ENCODE measurements around the gene RBMS1. TPM values are rescaled to one million over a fixed set of nuclear protein-coding genes. Genes with fewer than 3 reads are reported as not detected.
"Not testable (repeated sequence)": the region's sequence is repeated elsewhere in the genome, so short reads cannot be mapped to it uniquely, and the experiment has no call there.

Gene RBMS1
- total RNA-seq, 3 donors from 2014 or later = 47.1 to 63.4 (median 56.3) TPM

GRCh38 chr2:160490733-160491685, 2.6 kb downstream of the RBMS1 start:
- Mint-ChIP-seq H3K4me3 (peak overlapping the region; percentile 94), H3K36me3 (ENCODE audit: insufficient read depth) (no peaks in the 10 kb centered on the region), H3K4me1 (ENCODE audit: low read depth) (peaks cover 62% of the 10 kb centered on the region), H3K9me3 (no peaks in the 10 kb centered on the region), H3K27me3 (ENCODE audit: low read depth) (peaks cover 1% of the 10 kb centered on the region)
- DNase-seq (no peak), ATAC-seq (no peak)

- no peaks in the 10 kb centered on the region for H3K36me3 Mint-ChIP-seq (ENCODE audit: insufficient read depth)
- no peak for DNase-seq
- no peaks in the 10 kb centered on the region for H3K9me3 Mint-ChIP-seq
- ATAC-seq = peak; percentile 35 to 38
- peaks cover 65% of the 10 kb centered on the region for H3K4me1 Mint-ChIP-seq (ENCODE audit: low read depth)
- H3K4me3 Mint-ChIP-seq = peak overlapping the region; percentile 17
- peaks cover 1% of the 10 kb centered on the region for H3K27me3 Mint-ChIP-seq (ENCODE audit: low read depth)
These were observed 4.5 kb downstream of the RBMS1 start for GRCh38 chr2:160489111-160489510.

GRCh38 chr2:160488289-160488688, 5.3 kb downstream of the RBMS1 start:
- not testable (repeated sequence) for DNase-seq; H3K27me3 Mint-ChIP-seq (ENCODE audit: low read depth); H3K36me3 Mint-ChIP-seq (ENCODE audit: insufficient read depth); H3K4me3 Mint-ChIP-seq; H3K9me3 Mint-ChIP-seq; ATAC-seq
- H3K4me1 Mint-ChIP-seq (ENCODE audit: low read depth) = peaks cover 73% of the 10 kb centered on the region

- Mint-ChIP-seq H3K4me3 (no peak overlapping the region), H3K4me1 (ENCODE audit: low read depth) (peaks cover 75% of the 10 kb centered on the region), H3K36me3 (ENCODE audit: insufficient read depth) (no peaks in the 10 kb centered on the region), H3K27me3 (ENCODE audit: low read depth) (peaks cover 1% of the 10 kb centered on the region), H3K9me3 (no peaks in the 10 kb centered on the region)
- DNase-seq (no peak), ATAC-seq (no peak)
These were observed 7.3 kb downstream of the RBMS1 start for GRCh38 chr2:160486341-160486740.

- H3K4me3 Mint-ChIP-seq = peak overlapping the region; percentile 9
- H3K36me3 Mint-ChIP-seq (ENCODE audit: insufficient read depth) = no peaks in the 10 kb centered on the region
- peak; percentile 52 to 62 for ATAC-seq
- H3K27me3 Mint-ChIP-seq (ENCODE audit: low read depth) = no peaks in the 10 kb centered on the region
- H3K9me3 Mint-ChIP-seq = no peaks in the 10 kb centered on the region
- peaks cover 70% of the 10 kb centered on the region for H3K4me1 Mint-ChIP-seq (ENCODE audit: low read depth)
- no peak for DNase-seq
These were observed 8.6 kb downstream of the RBMS1 start for GRCh38 chr2:160484859-160485520.

GRCh38 chr2:160482673-160483072, 10.9 kb downstream of the RBMS1 start:
- Mint-ChIP-seq H3K4me3 (peak overlapping the region; percentile 36), H3K36me3 (ENCODE audit: insufficient read depth) (peaks cover 3% of the 10 kb centered on the region), H3K9me3 (no peaks in the 10 kb centered on the region), H3K27me3 (ENCODE audit: low read depth) (no peaks in the 10 kb centered on the region), H3K4me1 (ENCODE audit: low read depth) (peaks cover 73% of the 10 kb centered on the region)
- peak; percentile 47 to 74 for ATAC-seq
- no peak for DNase-seq

GRCh38 chr2:160479269-160479668, 14.3 kb downstream of the RBMS1 start:
- H3K4me1 Mint-ChIP-seq (ENCODE audit: low read depth) = peaks cover 68% of the 10 kb centered on the region
- no peaks in the 10 kb centered on the region for H3K9me3 Mint-ChIP-seq
- H3K27me3 Mint-ChIP-seq (ENCODE audit: low read depth) = no peaks in the 10 kb centered on the region
- peaks cover 6% of the 10 kb centered on the region for H3K36me3 Mint-ChIP-seq (ENCODE audit: insufficient read depth)
- no peak for DNase-seq
- ATAC-seq = peak in 1 of 2 donors; percentile 16
- H3K4me3 Mint-ChIP-seq = no peak overlapping the region

GRCh38 chr2:160478660-160479059, 14.9 kb downstream of the RBMS1 start:
- H3K4me1 Mint-ChIP-seq (ENCODE audit: low read depth) = peaks cover 65% of the 10 kb centered on the region
- H3K9me3 Mint-ChIP-seq = no peaks in the 10 kb centered on the region
- no peak for ATAC-seq
- H3K27me3 Mint-ChIP-seq (ENCODE audit: low read depth) = no peaks in the 10 kb centered on the region
- no peak overlapping the region for H3K4me3 Mint-ChIP-seq
- no peak for DNase-seq
- H3K36me3 Mint-ChIP-seq (ENCODE audit: insufficient read depth) = peaks cover 6% of the 10 kb centered on the region

- no peak for ATAC-seq
- H3K4me1 Mint-ChIP-seq (ENCODE audit: low read depth) = peaks cover 68% of the 10 kb centered on the region
- DNase-seq = no peak
- H3K36me3 Mint-ChIP-seq (ENCODE audit: insufficient read depth) = peaks cover 6% of the 10 kb centered on the region
- no peaks in the 10 kb centered on the region for H3K9me3 Mint-ChIP-seq
- H3K27me3 Mint-ChIP-seq (ENCODE audit: low read depth) = no peaks in the 10 kb centered on the region
- H3K4me3 Mint-ChIP-seq = no peak overlapping the region
These were observed 16.6 kb downstream of the RBMS1 start for GRCh38 chr2:160477032-160477431.

- Mint-ChIP-seq H3K36me3 (ENCODE audit: insufficient read depth) (peaks cover 6% of the 10 kb centered on the region), H3K4me3 (peak overlapping the region; percentile 69), H3K9me3 (no peaks in the 10 kb centered on the region), H3K27me3 (ENCODE audit: low read depth) (no peaks in the 10 kb centered on the region), H3K4me1 (ENCODE audit: low read depth) (peaks cover 68% of the 10 kb centered on the region)
- DNase-seq = no peak
- ATAC-seq = no peak
These were observed 18.5 kb downstream of the RBMS1 start for GRCh38 chr2:160474891-160475787.

- DNase-seq = no peak
- no peaks in the 10 kb centered on the region for H3K27me3 Mint-ChIP-seq (ENCODE audit: low read depth)
- H3K4me3 Mint-ChIP-seq = peak overlapping the region; percentile 69
- H3K36me3 Mint-ChIP-seq (ENCODE audit: insufficient read depth) = peaks cover 6% of the 10 kb centered on the region
- no peaks in the 10 kb centered on the region for H3K9me3 Mint-ChIP-seq
- ATAC-seq = no peak
- peaks cover 70% of the 10 kb centered on the region for H3K4me1 Mint-ChIP-seq (ENCODE audit: low read depth)
These were observed 19.3 kb downstream of the RBMS1 start for GRCh38 chr2:160474319-160474645.

- DNase-seq = no peak
- peaks cover 68% of the 10 kb centered on the region for H3K4me1 Mint-ChIP-seq (ENCODE audit: low read depth)
- ATAC-seq = no peak
- peak overlapping the region; percentile 69 for H3K4me3 Mint-ChIP-seq
- H3K9me3 Mint-ChIP-seq = no peaks in the 10 kb centered on the region
- peaks cover 3% of the 10 kb centered on the region for H3K36me3 Mint-ChIP-seq (ENCODE audit: insufficient read depth)
- no peaks in the 10 kb centered on the region for H3K27me3 Mint-ChIP-seq (ENCODE audit: low read depth)
These were observed 19.9 kb downstream of the RBMS1 start for GRCh38 chr2:160473468-160474318.

- no peak for DNase-seq
- ATAC-seq = peak; percentile 27 to 47
- Mint-ChIP-seq H3K27me3 (ENCODE audit: low read depth) (no peaks in the 10 kb centered on the region), H3K4me1 (ENCODE audit: low read depth) (peaks cover 69% of the 10 kb centered on the region), H3K9me3 (no peaks in the 10 kb centered on the region), H3K4me3 (peak overlapping the region; percentile 36), H3K36me3 (ENCODE audit: insufficient read depth) (peaks cover 3% of the 10 kb centered on the region)
These were observed 20.8 kb downstream of the RBMS1 start for GRCh38 chr2:160472839-160473251.
